HL-60 (cell line): ENCODE measurements around the gene RANBP3L.
"Not testable (repeated sequence)": the region's sequence is repeated elsewhere in the genome, so short reads cannot be mapped to it uniquely, and the experiment has no call there.

ENCODE experiments used
- DNase-seq, 2 experiments: peaks; one replicate each; pipeline ENCODE4 v3.0.0-alpha.2; 2010 to 2020; ENCODE audit warnings: low read depth in 1 of 2, low spot score in 1 of 2
- H3K27ac ChIP-seq: fragments of 250-450 bp; sonication (Bioruptor Pico); replicated peaks from 2 replicates; pipeline ENCODE4 v1.5.1; 2020; ENCODE audit warnings: mild to moderate bottlenecking, moderate library complexity
- H3K27me3 ChIP-seq: fragments of 250-450 bp; sonication (Bioruptor Pico); 2 replicates; pipeline ENCODE4 v1.5.1; 2021; ENCODE audit warnings: mild to moderate bottlenecking, moderate library complexity; ENCODE audit not compliant: insufficient read depth, poor library complexity, severe bottlenecking
- H3K4me3 ChIP-seq: replicated peaks from 2 replicates; pipeline ENCODE4 v1.5.1; 2011; ENCODE audit warnings: mild to moderate bottlenecking, control low read depth, low read length; ENCODE audit not compliant: insufficient read depth
- GABPA ChIP-seq: IDR thresholded peaks from 2 replicates; pipeline ENCODE4 v1.6.1; 2012; ENCODE audit warnings: low read depth
- POLR2AphosphoS5 ChIP-seq: IDR thresholded peaks from 2 replicates; pipeline ENCODE4 v1.6.1; 2012; ENCODE audit warnings: low read depth
- SPI1 ChIP-seq: IDR thresholded peaks from 2 replicates; pipeline ENCODE4 v1.6.1; 2012; ENCODE audit warnings: low read depth, mild to moderate bottlenecking, borderline replicate concordance
- TF ChIP-seq, protein P1 (sequence below): IDR thresholded peaks from one replicate; pipeline ENCODE4 v1.5.1; 2011; ENCODE audit warnings: low read length, control low read depth, inconsistent platforms; ENCODE audit not compliant: insufficient read depth
- TF ChIP-seq, protein P2 (sequence below): IDR thresholded peaks from 2 replicates; pipeline ENCODE4 v1.6.1; 2012; ENCODE audit warnings: low read depth; ENCODE audit not compliant: insufficient replicate concordance

Gene RANBP3L

DNA sequence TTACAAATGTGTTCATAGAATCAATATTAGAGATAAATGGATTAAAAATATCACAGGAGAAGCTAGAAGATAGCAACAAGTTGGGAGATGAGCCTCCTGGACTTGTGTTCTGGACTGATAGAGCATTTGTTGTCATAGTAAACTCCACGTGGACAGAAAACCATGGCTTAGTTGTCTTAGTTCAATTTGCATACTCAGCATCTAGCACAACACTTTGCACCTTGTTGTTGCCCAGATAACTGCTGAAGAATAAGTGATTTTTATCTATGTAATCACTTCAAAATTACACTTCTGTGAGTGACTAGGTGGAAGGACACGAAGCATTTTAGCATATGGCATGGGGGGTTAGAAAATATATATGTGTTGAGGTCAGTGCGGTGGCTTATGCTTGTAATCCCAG, 4.0 kb downstream of the RANBP3L start:
- Histone ChIP-seq H3K27me3 (no peaks in the 10 kb centered on the region), H3K27ac (no peak overlapping the region), H3K4me3 (no peak overlapping the region)
- no peak for DNase-seq
- TF ChIP-seq POLR2AphosphoS5: no peak
- TF ChIP-seq, protein P1, sequence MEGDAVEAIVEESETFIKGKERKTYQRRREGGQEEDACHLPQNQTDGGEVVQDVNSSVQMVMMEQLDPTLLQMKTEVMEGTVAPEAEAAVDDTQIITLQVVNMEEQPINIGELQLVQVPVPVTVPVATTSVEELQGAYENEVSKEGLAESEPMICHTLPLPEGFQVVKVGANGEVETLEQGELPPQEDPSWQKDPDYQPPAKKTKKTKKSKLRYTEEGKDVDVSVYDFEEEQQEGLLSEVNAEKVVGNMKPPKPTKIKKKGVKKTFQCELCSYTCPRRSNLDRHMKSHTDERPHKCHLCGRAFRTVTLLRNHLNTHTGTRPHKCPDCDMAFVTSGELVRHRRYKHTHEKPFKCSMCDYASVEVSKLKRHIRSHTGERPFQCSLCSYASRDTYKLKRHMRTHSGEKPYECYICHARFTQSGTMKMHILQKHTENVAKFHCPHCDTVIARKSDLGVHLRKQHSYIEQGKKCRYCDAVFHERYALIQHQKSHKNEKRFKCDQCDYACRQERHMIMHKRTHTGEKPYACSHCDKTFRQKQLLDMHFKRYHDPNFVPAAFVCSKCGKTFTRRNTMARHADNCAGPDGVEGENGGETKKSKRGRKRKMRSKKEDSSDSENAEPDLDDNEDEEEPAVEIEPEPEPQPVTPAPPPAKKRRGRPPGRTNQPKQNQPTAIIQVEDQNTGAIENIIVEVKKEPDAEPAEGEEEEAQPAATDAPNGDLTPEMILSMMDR: no peak
- no peak for TF ChIP-seq GABPA
- TF ChIP-seq, protein P2, sequence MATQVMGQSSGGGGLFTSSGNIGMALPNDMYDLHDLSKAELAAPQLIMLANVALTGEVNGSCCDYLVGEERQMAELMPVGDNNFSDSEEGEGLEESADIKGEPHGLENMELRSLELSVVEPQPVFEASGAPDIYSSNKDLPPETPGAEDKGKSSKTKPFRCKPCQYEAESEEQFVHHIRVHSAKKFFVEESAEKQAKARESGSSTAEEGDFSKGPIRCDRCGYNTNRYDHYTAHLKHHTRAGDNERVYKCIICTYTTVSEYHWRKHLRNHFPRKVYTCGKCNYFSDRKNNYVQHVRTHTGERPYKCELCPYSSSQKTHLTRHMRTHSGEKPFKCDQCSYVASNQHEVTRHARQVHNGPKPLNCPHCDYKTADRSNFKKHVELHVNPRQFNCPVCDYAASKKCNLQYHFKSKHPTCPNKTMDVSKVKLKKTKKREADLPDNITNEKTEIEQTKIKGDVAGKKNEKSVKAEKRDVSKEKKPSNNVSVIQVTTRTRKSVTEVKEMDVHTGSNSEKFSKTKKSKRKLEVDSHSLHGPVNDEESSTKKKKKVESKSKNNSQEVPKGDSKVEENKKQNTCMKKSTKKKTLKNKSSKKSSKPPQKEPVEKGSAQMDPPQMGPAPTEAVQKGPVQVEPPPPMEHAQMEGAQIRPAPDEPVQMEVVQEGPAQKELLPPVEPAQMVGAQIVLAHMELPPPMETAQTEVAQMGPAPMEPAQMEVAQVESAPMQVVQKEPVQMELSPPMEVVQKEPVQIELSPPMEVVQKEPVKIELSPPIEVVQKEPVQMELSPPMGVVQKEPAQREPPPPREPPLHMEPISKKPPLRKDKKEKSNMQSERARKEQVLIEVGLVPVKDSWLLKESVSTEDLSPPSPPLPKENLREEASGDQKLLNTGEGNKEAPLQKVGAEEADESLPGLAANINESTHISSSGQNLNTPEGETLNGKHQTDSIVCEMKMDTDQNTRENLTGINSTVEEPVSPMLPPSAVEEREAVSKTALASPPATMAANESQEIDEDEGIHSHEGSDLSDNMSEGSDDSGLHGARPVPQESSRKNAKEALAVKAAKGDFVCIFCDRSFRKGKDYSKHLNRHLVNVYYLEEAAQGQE: no peak
- TF ChIP-seq SPI1: no peak

DNA sequence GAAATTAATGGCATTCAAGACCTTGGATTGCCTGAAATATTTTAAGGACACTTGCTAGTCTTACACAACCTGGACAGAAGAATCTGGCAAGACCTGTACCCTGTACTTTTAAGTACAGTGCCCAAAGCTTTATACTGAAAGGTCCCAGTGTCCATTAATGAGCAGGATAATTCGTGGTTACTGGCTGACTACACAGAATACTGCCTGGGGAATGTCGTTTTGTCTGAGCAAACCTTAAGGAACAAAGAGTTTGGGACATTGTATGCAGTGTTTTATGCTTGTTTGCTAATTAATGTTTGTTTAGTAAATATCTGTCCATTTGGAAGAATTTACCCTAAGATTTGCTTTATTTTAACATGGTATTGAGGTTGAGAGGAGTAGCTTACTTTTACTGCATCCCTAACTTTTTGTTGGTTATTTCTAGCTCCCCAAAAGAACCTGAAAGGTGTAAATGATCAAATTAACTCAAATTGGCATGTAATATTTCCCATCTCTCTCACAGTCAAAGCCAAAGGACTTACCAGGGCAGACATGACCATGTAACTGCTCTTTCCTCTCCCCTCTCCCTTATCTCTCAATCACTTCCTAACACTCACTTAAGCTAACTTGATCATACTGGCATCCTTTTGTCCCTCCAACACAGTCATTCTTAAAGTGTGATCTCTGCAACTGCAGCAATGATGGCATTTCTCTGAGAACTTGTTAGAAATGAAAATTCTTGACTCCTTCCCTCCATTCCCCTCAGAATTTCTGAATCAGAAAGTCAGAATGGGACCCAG, 15.7 kb downstream of the RANBP3L start:
- no peak for DNase-seq
- TF ChIP-seq POLR2AphosphoS5 (no peak), SPI1 (no peak), GABPA (no peak)
- TF ChIP-seq, protein P1: no peak
- TF ChIP-seq, protein P2: no peak
- no peak overlapping the region for H3K4me3 ChIP-seq
- no peaks in the 10 kb centered on the region for H3K27me3 ChIP-seq
- no peak overlapping the region for H3K27ac ChIP-seq

DNA sequence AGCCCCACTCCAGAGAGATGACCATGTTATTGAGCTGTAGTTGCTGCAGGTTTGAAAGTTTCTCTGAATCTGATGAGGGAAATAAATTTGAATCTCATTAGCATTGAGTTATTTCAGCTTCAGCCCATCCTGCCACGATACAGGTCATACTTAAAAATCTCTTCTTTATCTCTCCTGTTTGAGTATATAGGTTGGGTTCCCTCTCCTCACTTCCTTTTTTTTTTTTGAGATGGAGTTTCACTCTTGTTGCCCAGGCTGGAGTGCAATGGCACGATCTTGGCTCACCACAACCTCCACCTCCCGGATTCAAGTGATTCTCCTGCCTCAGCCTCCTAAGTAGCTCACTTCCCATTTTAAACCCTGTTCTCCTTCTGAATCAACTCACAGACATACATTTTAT, 17.9 kb downstream of the RANBP3L start:
- H3K27me3 ChIP-seq, DNase-seq, H3K4me3 ChIP-seq, H3K27ac ChIP-seq: not testable (repeated sequence)
- TF ChIP-seq SPI1: peak; percentile 53; the same call in 1 of the 2 replicates

DNA sequence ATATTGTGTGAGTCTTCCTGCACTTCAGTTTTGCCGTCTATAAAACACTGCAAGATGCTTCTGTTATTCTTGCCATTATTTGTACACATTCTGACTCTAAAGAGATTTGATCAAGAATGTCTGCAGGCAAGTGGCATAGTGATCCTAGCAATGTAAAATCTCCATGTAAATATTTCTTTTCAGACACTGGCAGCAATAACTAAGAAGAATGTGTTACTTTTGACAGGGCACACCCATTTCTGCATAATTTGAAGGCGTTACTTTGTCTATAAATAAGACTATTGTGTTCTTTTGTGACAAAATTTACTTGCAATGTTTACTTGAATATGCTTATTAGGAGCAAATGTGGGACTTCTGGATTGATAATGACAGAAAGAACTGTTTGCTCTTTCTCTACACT, 20.1 kb downstream of the RANBP3L start:
- TF ChIP-seq POLR2AphosphoS5 (no peak), GABPA (no peak), SPI1 (no peak)
- TF ChIP-seq, protein P2: no peak
- TF ChIP-seq, protein P1: no peak
- Histone ChIP-seq H3K4me3 (no peak overlapping the region), H3K27me3 (no peaks in the 10 kb centered on the region), H3K27ac (no peak overlapping the region)
- DNase-seq: no peak
